WERI-Rb-1 (cell line): Measurements from ENCODE around the gene UCP2.
A peak's percentile ranks its signal among the peaks of the same experiment; 100 is the strongest.

ENCODE experiments used
- DNase-seq: peaks from one replicate; pipeline ENCODE4 v3.0.0-alpha.2; 2020
- H3K27ac ChIP-seq: fragments of 250-450 bp; sonication (Bioruptor Pico); 2 replicates; pipeline ENCODE4 v1.5.1; 2020; ENCODE audit warnings: mild to moderate bottlenecking, moderate library complexity
- H3K27me3 ChIP-seq: fragments of 250-450 bp; sonication (Bioruptor Pico); 2 replicates; pipeline ENCODE4 v1.5.1; 2021; ENCODE audit warnings: mild to moderate bottlenecking, low read depth, moderate library complexity; ENCODE audit not compliant: insufficient read depth, severe bottlenecking
- H3K36me3 ChIP-seq: fragments of 250-450 bp; sonication (Bioruptor Pico); 2 replicates; pipeline ENCODE4 v1.5.1; 2020; ENCODE audit warnings: mild to moderate bottlenecking, moderate library complexity
- H3K4me3 ChIP-seq: 2 replicates; pipeline ENCODE4 v1.5.1; 2011; ENCODE audit warnings: low read depth, mild to moderate bottlenecking, control low read depth, low read length
- H3K9me3 ChIP-seq: fragments of 250-450 bp; sonication (Bioruptor Pico); 2 replicates; pipeline ENCODE4 v1.5.1; 2021; ENCODE audit warnings: mild to moderate bottlenecking, moderate library complexity; ENCODE audit not compliant: severe bottlenecking
- TF ChIP-seq, protein P1 (sequence below): IDR thresholded peaks from 2 replicates; pipeline ENCODE4 v1.5.1; 2011; ENCODE audit warnings: low read depth, mild to moderate bottlenecking, control low read depth, inconsistent platforms, low read length

UCP2 gene, protein sequence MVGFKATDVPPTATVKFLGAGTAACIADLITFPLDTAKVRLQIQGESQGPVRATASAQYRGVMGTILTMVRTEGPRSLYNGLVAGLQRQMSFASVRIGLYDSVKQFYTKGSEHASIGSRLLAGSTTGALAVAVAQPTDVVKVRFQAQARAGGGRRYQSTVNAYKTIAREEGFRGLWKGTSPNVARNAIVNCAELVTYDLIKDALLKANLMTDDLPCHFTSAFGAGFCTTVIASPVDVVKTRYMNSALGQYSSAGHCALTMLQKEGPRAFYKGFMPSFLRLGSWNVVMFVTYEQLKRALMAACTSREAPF

DNA sequence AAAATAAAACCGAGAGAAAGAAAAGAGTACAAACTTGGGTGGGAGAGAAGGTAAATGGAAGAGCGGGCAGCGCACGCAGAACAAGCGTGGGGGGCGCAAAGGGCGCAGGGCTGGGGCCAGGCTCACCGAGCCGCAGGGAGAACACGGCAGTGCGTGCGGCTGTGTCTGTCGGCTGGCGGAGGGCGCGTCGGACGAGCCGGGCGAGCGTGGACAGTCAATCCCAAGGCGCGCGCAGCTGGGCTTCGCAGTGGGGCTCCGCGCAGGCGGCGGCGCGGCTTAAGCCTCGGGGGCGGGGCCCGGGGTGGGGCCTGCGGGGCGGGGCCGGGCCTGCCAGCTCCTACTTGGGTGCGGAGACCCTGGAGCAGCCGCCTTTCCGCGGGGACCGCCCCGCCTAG lies at the start of gene UCP2:
Gene UCP2, minus strand, starts transcription at position 249 of the 395 bp plus-strand sequence. CDS start 4,465 bp downstream, outside the sequence.
- peak within 1 kb of the TSS; percentile 100 for H3K27ac ChIP-seq
- TF ChIP-seq, protein P1, sequence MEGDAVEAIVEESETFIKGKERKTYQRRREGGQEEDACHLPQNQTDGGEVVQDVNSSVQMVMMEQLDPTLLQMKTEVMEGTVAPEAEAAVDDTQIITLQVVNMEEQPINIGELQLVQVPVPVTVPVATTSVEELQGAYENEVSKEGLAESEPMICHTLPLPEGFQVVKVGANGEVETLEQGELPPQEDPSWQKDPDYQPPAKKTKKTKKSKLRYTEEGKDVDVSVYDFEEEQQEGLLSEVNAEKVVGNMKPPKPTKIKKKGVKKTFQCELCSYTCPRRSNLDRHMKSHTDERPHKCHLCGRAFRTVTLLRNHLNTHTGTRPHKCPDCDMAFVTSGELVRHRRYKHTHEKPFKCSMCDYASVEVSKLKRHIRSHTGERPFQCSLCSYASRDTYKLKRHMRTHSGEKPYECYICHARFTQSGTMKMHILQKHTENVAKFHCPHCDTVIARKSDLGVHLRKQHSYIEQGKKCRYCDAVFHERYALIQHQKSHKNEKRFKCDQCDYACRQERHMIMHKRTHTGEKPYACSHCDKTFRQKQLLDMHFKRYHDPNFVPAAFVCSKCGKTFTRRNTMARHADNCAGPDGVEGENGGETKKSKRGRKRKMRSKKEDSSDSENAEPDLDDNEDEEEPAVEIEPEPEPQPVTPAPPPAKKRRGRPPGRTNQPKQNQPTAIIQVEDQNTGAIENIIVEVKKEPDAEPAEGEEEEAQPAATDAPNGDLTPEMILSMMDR, result no peak
- H3K4me3 ChIP-seq, result peak within 1 kb of the TSS; percentile 91
- DNase-seq, result peak; percentile 94
- peaks cover 37% of the 10 kb centered on the region for H3K36me3 ChIP-seq
- no peaks in the 10 kb centered on the region for H3K9me3 ChIP-seq
- no peaks in the 10 kb centered on the region for H3K27me3 ChIP-seq

DNA sequence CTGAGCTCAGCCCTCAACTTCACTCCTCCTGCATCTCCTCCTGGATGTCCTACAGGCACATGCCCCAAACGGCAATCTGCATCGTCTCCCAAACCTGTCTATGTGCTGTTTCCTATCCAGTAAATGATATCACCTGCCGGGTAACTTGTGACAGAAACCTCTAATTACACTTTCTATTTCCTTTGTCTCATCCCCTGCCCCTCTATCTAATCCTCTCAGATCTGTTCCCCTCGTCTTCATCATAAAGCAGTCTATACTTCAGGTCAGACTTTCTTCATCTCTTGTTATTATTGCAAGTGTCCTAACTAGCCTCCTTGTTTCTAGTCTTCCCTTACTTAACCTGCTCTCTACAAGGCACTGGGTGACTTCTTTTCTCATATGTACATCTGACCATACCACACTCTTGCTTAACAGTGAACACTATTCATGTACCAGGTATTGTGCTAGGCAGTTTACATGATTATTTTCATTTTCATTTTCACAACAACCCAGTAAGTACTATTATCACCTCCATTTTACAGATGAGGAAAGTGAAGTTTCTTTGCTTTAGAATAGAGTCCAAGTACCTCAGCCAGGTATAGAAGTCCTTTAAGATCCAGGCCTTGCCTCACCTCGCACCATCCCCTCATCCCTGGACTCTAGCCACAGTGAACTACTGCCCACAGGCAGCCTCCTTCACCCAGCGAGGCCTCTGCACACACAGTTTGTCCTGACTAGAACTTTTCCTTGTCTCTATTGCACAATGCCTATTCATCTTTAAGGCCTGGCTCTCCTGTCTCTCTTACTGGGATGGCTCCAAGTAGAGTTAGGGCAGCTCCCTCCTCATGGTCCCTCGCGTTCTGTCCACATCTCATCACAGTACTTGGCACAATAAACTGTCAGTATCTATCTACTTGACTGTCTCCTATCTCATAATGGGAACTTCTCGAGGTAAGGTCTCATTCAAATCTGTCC lies 48.4 kb upstream of the UCP2 start:
- peaks cover 57% of the 10 kb centered on the region for H3K36me3 ChIP-seq

DNA sequence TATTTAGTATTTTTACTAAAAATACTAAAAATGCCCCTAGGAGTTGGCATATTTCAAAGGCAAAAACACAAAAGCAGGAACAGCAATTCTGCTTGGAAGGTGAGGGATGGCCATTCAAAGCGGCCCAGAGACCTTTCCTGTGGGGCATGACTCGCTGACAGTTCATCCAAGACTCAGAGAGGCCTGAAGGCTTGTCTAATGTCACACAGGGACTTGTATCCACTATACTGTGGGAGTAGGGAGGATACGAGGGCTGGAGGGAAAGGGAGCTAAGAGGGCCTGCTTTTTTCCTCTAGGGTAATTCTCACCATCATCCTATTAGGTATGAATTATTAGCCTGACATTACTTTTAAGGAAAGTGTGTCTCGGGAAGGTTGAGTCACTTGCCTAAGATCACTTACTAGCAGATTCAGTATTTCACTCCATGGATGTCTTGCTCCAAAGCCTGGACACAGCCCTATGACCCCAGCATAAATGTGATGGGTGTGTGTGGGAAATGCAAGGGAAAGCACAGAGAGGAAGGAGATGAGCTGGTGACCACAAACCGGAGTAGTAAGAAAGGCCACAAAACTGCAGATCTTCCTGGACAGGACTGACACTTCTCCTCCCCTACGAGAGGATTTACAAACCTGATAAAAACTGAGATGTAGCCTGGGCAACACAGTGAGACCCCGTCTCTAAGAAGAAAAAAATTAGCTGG lies 43.0 kb upstream of the UCP2 start:
- no peaks in the 10 kb centered on the region for H3K27me3 ChIP-seq
- TF ChIP-seq, protein P1, result no peak
- H3K27ac ChIP-seq, result no peak overlapping the region
- H3K36me3 ChIP-seq, result peaks cover 19% of the 10 kb centered on the region
- no peak for DNase-seq
- H3K4me3 ChIP-seq, result no peak overlapping the region
- no peaks in the 10 kb centered on the region for H3K9me3 ChIP-seq

More for the DNA sequence above, 48.4 kb upstream of the UCP2 start:
- Histone ChIP-seq H3K27ac (no peak overlapping the region), H3K4me3 (no peak overlapping the region), H3K9me3 (no peaks in the 10 kb centered on the region), H3K27me3 (no peaks in the 10 kb centered on the region)
- TF ChIP-seq, protein P1, result no peak
- no peak for DNase-seq

DNA sequence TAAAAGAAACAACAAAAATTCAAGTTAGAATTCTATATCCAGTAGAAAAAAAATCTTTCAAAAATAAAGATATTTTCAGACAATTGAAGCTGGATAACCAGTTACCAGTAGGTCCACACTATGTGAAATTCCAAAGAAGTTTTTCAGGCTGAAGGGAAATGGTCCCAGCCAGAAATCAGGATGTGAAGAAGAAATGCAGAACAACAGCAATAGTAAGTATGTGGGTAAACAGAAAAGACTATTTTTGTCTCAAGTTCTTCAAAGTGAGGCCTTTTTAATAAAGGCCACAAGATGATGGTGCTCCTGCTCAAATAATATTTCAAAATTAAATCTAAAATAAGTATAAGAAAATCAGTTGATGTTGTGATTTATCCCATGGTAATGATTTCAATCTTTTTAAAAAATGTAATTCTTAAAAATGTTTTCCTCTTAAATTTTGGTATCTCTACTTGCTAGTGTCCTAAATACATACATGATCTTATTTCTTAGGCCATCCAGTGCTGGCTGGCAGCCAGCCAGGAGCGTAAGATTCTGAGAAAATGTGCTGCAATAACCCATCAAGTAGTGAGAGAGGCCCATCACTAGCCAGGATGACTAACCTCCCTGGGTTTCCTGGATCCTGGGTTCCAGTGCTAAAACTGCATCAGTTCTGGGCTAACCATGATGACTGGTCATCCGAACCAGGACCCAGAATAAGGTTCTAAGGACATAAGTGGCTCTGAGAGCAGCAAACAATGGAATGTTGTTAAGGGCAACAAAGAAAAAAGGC lies 41.8 kb upstream of the UCP2 start:
- no peaks in the 10 kb centered on the region for H3K9me3 ChIP-seq
- DNase-seq, result no peak
- no peaks in the 10 kb centered on the region for H3K27me3 ChIP-seq
- peaks cover 16% of the 10 kb centered on the region for H3K36me3 ChIP-seq
- TF ChIP-seq, protein P1, result no peak
- H3K27ac ChIP-seq, result no peak overlapping the region
- H3K4me3 ChIP-seq, result no peak overlapping the region

DNA sequence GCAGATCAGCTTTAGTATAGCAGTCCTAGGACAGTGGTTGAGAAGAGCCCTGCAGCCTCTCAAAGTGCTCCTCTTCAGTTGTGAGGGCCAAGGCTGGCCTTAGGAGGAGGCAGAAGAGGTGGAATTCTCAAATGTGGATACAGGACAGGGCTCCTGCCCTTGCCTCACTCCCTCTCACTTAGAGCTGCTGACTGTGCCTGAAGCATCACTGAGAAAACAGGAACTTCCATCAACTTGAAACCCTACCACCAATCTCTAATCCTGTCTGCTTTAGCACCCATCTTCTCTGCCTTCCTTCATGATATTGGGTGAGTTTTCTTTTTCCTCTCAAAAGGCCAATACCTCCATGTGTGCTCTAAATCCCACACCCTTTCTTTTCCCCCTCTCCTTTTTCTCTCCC lies 40.6 kb upstream of the UCP2 start:
- no peak for DNase-seq
- Histone ChIP-seq H3K9me3 (no peaks in the 10 kb centered on the region), H3K27me3 (no peaks in the 10 kb centered on the region), H3K36me3 (peaks cover 14% of the 10 kb centered on the region), H3K4me3 (no peak overlapping the region), H3K27ac (no peak overlapping the region)
- TF ChIP-seq, protein P1, result no peak
